ENCODE results near the gene PHAF1. TPM values are rescaled to one million over a fixed set of nuclear protein-coding genes. Genes with fewer than 3 reads are reported as not detected.

Gene PHAF1
- total RNA-seq, 1 experiment from 2014 or later: 19.2 TPM

- ChIA-PET CTCF (no interaction called here), RAD21 (ENCODE audit: low non-redundant PET in 1 of 2, low total read pairs in 2 of 2, uncharacterized antibody in 2 of 2, unreplicated experiment in 2 of 2) (no interaction called here), POLR2A (no interaction called here)
- TF ChIP-seq CTCF (IDR thresholded peaks at IDR 0.05 in 2 of 3, conservative IDR thresholded peaks at IDR 0.05 in 1 of 3; ENCODE audit: borderline replicate concordance in 1 of 3, insufficient read depth in 1 of 3, low read depth in 2 of 3, low read length in 2 of 3) (no peak), SIN3A (IDR thresholded peaks at IDR 0.05; ENCODE audit: low read depth) (no peak), YY1 (IDR thresholded peaks at IDR 0.05; ENCODE audit: extremely low read depth, insufficient replicate concordance, low read depth, low read length) (no peak), SRF (IDR thresholded peaks at IDR 0.05; ENCODE audit: low read depth) (no peak), ZFX (IDR thresholded peaks at IDR 0.05) (no peak), ATF3 (IDR thresholded peaks at IDR 0.05) (no peak), MAX (IDR thresholded peaks at IDR 0.05) (no peak), POLR2AphosphoS5 (IDR thresholded peaks at IDR 0.05; ENCODE audit: low read depth, low read length) (no peak), ZNF274 (IDR thresholded peaks at IDR 0.05; ENCODE audit: low read depth, low read length) (no peak), CEBPB (IDR thresholded peaks at IDR 0.05; ENCODE audit: low read depth) (no peak), JUND (IDR thresholded peaks at IDR 0.05) (no peak), SP1 (IDR thresholded peaks at IDR 0.05; ENCODE audit: low read depth) (no peak), CBX3 (IDR thresholded peaks at IDR 0.05; ENCODE audit: low read depth) (no peak), ZBTB33 (IDR thresholded peaks at IDR 0.05; ENCODE audit: extremely low read depth, insufficient replicate concordance, low read length) (no peak), EZH2phosphoT487 (IDR thresholded peaks at IDR 0.05; ENCODE audit: borderline replicate concordance) (no peak), EGR1 (IDR thresholded peaks at IDR 0.05; ENCODE audit: low read depth) (no peak)
- no peak overlapping the region for H3K4me2 ChIP-seq (ENCODE audit: low read length)
- no peak overlapping the region for H3K27ac ChIP-seq (ENCODE audit: low read depth, low read length)
- no peak overlapping the region for H3K9ac ChIP-seq (ENCODE audit: low read length)
- peaks cover 13 to 24% of the 10 kb centered on the region in 2 experiments; a peak in 3 of 4 replicates for H3K36me3 ChIP-seq (ENCODE audit: control insufficient read depth in 1 of 2, insufficient read depth in 2 of 2, low read length in 2 of 2)
- H3K27me3 ChIP-seq (ENCODE audit: insufficient read depth, low read length): no peaks in the 10 kb centered on the region
- H3K79me2 ChIP-seq (ENCODE audit: insufficient read depth, low read length): peaks cover 25% of the 10 kb centered on the region
- intact Hi-C loops (cut with micrococcal nuclease): no loop called here
- no peaks in the 10 kb centered on the region for H3K9me2 ChIP-seq (ENCODE audit: insufficient read depth)
- H2AFZ ChIP-seq (ENCODE audit: low read depth, low read length, poor library complexity, severe bottlenecking): no peak overlapping the region
- no peaks in the 10 kb centered on the region; the same call in 1 of the 2 replicates for H4K20me1 ChIP-seq (ENCODE audit: insufficient read depth)
- H3K4me3 ChIP-seq (replicated peaks in 1 of 2; ENCODE audit: low read depth in 1 of 2, low read length in 2 of 2): no peak overlapping the region
- ATAC-seq: no peak
- no peak for DNase-seq (ENCODE audit: low read depth, low spot score)
- no peaks in the 10 kb centered on the region for H3K9me3 ChIP-seq (ENCODE audit: control insufficient read depth in 1 of 2, insufficient read depth in 1 of 2, low read depth in 1 of 2, low read length in 2 of 2)
- H3K4me1 ChIP-seq (ENCODE audit: control insufficient read depth in 1 of 2, insufficient read depth in 2 of 2, low read length in 2 of 2): no peaks in the 10 kb centered on the region
- BruUV-seq (replicated peaks): no TSS peak
Measured at GRCh38 chr16:67075331-67075730, 34.4 kb upstream of the PHAF1 start.
